GM23338 (cell line): ENCODE measurements around the gene EXOSC7. TPM values are rescaled to one million over a fixed set of nuclear protein-coding genes. Genes with fewer than 3 reads are reported as not detected.

ENCODE experiments used
- ATAC-seq: fragments of 200-7000 bp; cut with Tn5 transposase; 3 replicates; pipeline ENCODE4 v1.9.1; 2020
- DNase-seq: peaks from one replicate; pipeline ENCODE4 v3.0.0-alpha.2; 2015; ENCODE audit warnings: low spot score
- H2AFZ ChIP-seq: fragments of 200-600 bp; sonication (generic); 2 replicates; pipeline ENCODE4 v1.8.0; 2016; ENCODE audit warnings: antibody characterized with exemption, mild to moderate bottlenecking, moderate library complexity
- H3F3A ChIP-seq: fragments of 200-600 bp; sonication (generic); replicated peaks from 2 replicates; pipeline ENCODE4 v1.8.0; 2017; ENCODE audit warnings: antibody characterized with exemption, mixed run types, low read depth
- H3K27ac ChIP-seq: fragments of 200-600 bp; sonication (generic); 2 replicates; pipeline ENCODE4 v1.6.1; 2016; ENCODE audit warnings: low read depth
- H3K27me3 ChIP-seq: fragments of 200-600 bp; sonication (generic); 2 replicates; pipeline ENCODE4 v1.8.0; 2016; ENCODE audit warnings: mild to moderate bottlenecking, mixed run types, moderate library complexity; ENCODE audit not compliant: insufficient read depth
- H3K36me3 ChIP-seq: fragments of 200-600 bp; sonication (generic); 2 replicates; pipeline ENCODE4 v1.8.0; 2016; ENCODE audit warnings: mild to moderate bottlenecking; ENCODE audit not compliant: insufficient read depth
- H3K4me1 ChIP-seq: fragments of 200-600 bp; sonication (generic); 2 replicates; pipeline ENCODE4 v1.8.0; 2016; ENCODE audit warnings: mild to moderate bottlenecking, moderate library complexity; ENCODE audit not compliant: insufficient read depth
- H3K4me2 ChIP-seq: fragments of 200-600 bp; sonication (generic); 2 replicates; pipeline ENCODE4 v1.7.1; 2017; ENCODE audit warnings: mixed run types
- H3K4me3 ChIP-seq: fragments of 200-600 bp; sonication (generic); 2 replicates; pipeline ENCODE4 v1.6.1; 2016; ENCODE audit warnings: mixed run types
- H3K79me2 ChIP-seq: fragments of 200-600 bp; sonication (generic); replicated peaks from 2 replicates; pipeline ENCODE4 v1.8.0; 2017; ENCODE audit warnings: mild to moderate bottlenecking; ENCODE audit not compliant: insufficient read depth
- H3K9me2 ChIP-seq: fragments of 200-600 bp; sonication (generic); 2 replicates; pipeline ENCODE4 v1.8.0; 2017; ENCODE audit not compliant: insufficient read depth
- H4K20me1 ChIP-seq: fragments of 200-600 bp; sonication (generic); replicated peaks from 2 replicates; pipeline ENCODE4 v1.8.0; 2017; ENCODE audit warnings: mild to moderate bottlenecking; ENCODE audit not compliant: insufficient read depth
- H3K27ac Mint-ChIP-seq: 2 replicates; pipeline ENCODE4 v1.8.0; 2020; ENCODE audit warnings: inconsistent platforms, mild to moderate bottlenecking, moderate library complexity, mixed read lengths
- H3K27me3 Mint-ChIP-seq: 3 replicates; pipeline ENCODE4 v1.8.0; 2022; ENCODE audit warnings: low read depth, mild to moderate bottlenecking, moderate library complexity, mixed read lengths, inconsistent platforms; ENCODE audit not compliant: insufficient read depth, poor library complexity
- H3K36me3 Mint-ChIP-seq: 3 replicates; pipeline ENCODE4 v1.8.0; 2021; ENCODE audit warnings: low read depth, mild to moderate bottlenecking, inconsistent platforms, moderate library complexity, mixed read lengths
- H3K4me1 Mint-ChIP-seq: 3 replicates; pipeline ENCODE4 v1.8.0; 2020; ENCODE audit warnings: mild to moderate bottlenecking, inconsistent platforms, mixed read lengths
- H3K4me3 Mint-ChIP-seq: 3 replicates; pipeline ENCODE4 v1.8.0; 2021; ENCODE audit warnings: moderate library complexity, mild to moderate bottlenecking, inconsistent platforms, mixed read lengths
- H3K9me3 Mint-ChIP-seq: 3 replicates; pipeline ENCODE4 v1.8.0; 2020; ENCODE audit warnings: moderate library complexity, mild to moderate bottlenecking, inconsistent platforms, mixed read lengths
- CTCF ChIP-seq, 2 experiments: fragments of 200-600 bp in 1 of 2; sonication (generic) in 1 of 2; conservative IDR thresholded peaks; 2 replicates each; pipeline versions ENCODE4 v1.5.1 to v1.6.1; 2016 to 2017; ENCODE audit warnings: antibody characterized with exemption in 2 of 2, low read depth in 2 of 2, mild to moderate bottlenecking in 2 of 2, moderate library complexity in 1 of 2
- JUNB ChIP-seq: IDR thresholded peaks from one replicate; pipeline ENCODE4 v1.6.1; 2016; ENCODE audit warnings: antibody characterized with exemption; ENCODE audit not compliant: unreplicated experiment
- NANOG ChIP-seq: IDR thresholded peaks from 2 replicates; pipeline ENCODE4 v1.6.1; 2016; ENCODE audit warnings: antibody characterized with exemption, borderline replicate concordance
- POLR2AphosphoS5 ChIP-seq: IDR thresholded peaks from 2 replicates; pipeline ENCODE4 v1.6.1; 2016; ENCODE audit warnings: antibody characterized with exemption, low read depth
- REST ChIP-seq: IDR thresholded peaks from one replicate; pipeline ENCODE4 v1.6.1; 2018; ENCODE audit warnings: antibody characterized with exemption; ENCODE audit not compliant: unreplicated experiment
- STAT1 ChIP-seq: IDR thresholded peaks from one replicate; pipeline ENCODE4 v1.6.1; 2016; ENCODE audit warnings: antibody characterized with exemption; ENCODE audit not compliant: unreplicated experiment
- ZNF114 ChIP-seq: fragments of 250-450 bp; sonication (Bioruptor Pico); IDR thresholded peaks from 2 replicates; pipeline ENCODE4 v1.5.0; 2020; ENCODE audit warnings: mild to moderate bottlenecking, moderate library complexity
- ZNF462 ChIP-seq: fragments of 250-450 bp; sonication (Bioruptor Pico); IDR thresholded peaks from 2 replicates; pipeline ENCODE4 v1.5.0; 2020; ENCODE audit warnings: mild to moderate bottlenecking, moderate library complexity
- polyA plus RNA-seq: library from polyadenylated mRNA; unstranded; fragments of >200 nt; fragmentation: Nextera tagmentation; extraction: Ambion mirVana; gene quantifications from 2 replicates; pipeline ENCODE4 v1.2.1, GENCODE V29; 2016
- total RNA-seq: library from RNA; depleted of rRNA; stranded (reverse); fragments of >200 nt; shearing (Covaris generic); gene quantifications from 2 replicates; pipeline ENCODE4 v1.2.3, GENCODE V29; 2014

EXOSC7 gene
- total and polyA plus RNA-seq, 2 experiments from 2014 or later: 84.8 to 120 TPM

GRCh38 chr3:44955917-44956316, 20.1 kb upstream of the EXOSC7 start (continued):
- TF ChIP-seq ZNF462 (CRISPR knock-in tag) (no peak), POLR2AphosphoS5 (no peak), ZNF114 (CRISPR knock-in tag) (no peak), NANOG (no peak), JUNB (no peak), CTCF (conservative IDR thresholded peaks at IDR 0.05; ENCODE audit: low read depth in 2 of 2) (no peak)

GRCh38 chr3:44957986-44958385, 18.1 kb upstream of the EXOSC7 start:
- H3F3A ChIP-seq: no peaks in the 10 kb centered on the region
- H3K79me2 ChIP-seq: peaks cover 47% of the 10 kb centered on the region
- Mint-ChIP-seq H3K4me3 (no peak overlapping the region), H3K27me3 (no peaks in the 10 kb centered on the region), H3K9me3 (no peaks in the 10 kb centered on the region), H3K4me1 (peaks cover 14% of the 10 kb centered on the region), H3K27ac (no peak overlapping the region), H3K36me3 (no peaks in the 10 kb centered on the region; the same call in 2 of the 3 replicates)
- H3K4me1 ChIP-seq: no peaks in the 10 kb centered on the region
- TF ChIP-seq STAT1 (no peak), REST (no peak), JUNB (no peak), NANOG (no peak)
- no peak overlapping the region for H3K27ac ChIP-seq
- peaks cover 44% of the 10 kb centered on the region for H4K20me1 ChIP-seq
- H3K4me2 ChIP-seq: no peak overlapping the region
- H3K36me3 ChIP-seq: no peaks in the 10 kb centered on the region
- H3K4me3 ChIP-seq: no peak overlapping the region
- ATAC-seq: no peak
- no peaks in the 10 kb centered on the region for H3K27me3 ChIP-seq
- no peaks in the 10 kb centered on the region for H3K9me2 ChIP-seq
- no peak overlapping the region for H2AFZ ChIP-seq
- no peak for DNase-seq
